ENCODE measurements around the gene MEIOSIN. TPM values are rescaled to one million over a fixed set of nuclear protein-coding genes. Genes with fewer than 3 reads are reported as not detected.

MEIOSIN gene
- total and polyA plus RNA-seq, 2 of the 13 experiments (the other 11 are each of a cell fraction or from before 2014, with no cell fraction given) = not detected

- TF ChIP-seq MTF2 (CRISPR knock-in tag; IDR thresholded peaks at IDR 0.05; ENCODE audit: borderline replicate concordance) = no peak; the same call in 1 of the 2 replicates
- TF ChIP-seq ZBTB20 (CRISPR knock-in tag; IDR thresholded peaks at IDR 0.05; ENCODE audit: borderline replicate concordance, low read depth) = peak; percentile 48; the same call in 1 of the 2 replicates
- no peak for TF ChIP-seq ZNF234 (CRISPR knock-in tag; conservative IDR thresholded peaks at IDR 0.05)
- TF ChIP-seq, protein P1, sequence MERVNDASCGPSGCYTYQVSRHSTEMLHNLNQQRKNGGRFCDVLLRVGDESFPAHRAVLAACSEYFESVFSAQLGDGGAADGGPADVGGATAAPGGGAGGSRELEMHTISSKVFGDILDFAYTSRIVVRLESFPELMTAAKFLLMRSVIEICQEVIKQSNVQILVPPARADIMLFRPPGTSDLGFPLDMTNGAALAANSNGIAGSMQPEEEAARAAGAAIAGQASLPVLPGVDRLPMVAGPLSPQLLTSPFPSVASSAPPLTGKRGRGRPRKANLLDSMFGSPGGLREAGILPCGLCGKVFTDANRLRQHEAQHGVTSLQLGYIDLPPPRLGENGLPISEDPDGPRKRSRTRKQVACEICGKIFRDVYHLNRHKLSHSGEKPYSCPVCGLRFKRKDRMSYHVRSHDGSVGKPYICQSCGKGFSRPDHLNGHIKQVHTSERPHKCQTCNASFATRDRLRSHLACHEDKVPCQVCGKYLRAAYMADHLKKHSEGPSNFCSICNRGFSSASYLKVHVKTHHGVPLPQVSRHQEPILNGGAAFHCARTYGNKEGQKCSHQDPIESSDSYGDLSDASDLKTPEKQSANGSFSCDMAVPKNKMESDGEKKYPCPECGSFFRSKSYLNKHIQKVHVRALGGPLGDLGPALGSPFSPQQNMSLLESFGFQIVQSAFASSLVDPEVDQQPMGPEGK (CRISPR knock-in tag; IDR thresholded peaks at IDR 0.05) = no peak
- TF ChIP-seq, protein P2, sequence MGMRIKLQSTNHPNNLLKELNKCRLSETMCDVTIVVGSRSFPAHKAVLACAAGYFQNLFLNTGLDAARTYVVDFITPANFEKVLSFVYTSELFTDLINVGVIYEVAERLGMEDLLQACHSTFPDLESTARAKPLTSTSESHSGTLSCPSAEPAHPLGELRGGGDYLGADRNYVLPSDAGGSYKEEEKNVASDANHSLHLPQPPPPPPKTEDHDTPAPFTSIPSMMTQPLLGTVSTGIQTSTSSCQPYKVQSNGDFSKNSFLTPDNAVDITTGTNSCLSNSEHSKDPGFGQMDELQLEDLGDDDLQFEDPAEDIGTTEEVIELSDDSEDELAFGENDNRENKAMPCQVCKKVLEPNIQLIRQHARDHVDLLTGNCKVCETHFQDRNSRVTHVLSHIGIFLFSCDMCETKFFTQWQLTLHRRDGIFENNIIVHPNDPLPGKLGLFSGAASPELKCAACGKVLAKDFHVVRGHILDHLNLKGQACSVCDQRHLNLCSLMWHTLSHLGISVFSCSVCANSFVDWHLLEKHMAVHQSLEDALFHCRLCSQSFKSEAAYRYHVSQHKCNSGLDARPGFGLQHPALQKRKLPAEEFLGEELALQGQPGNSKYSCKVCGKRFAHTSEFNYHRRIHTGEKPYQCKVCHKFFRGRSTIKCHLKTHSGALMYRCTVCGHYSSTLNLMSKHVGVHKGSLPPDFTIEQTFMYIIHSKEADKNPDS (CRISPR knock-in tag; IDR thresholded peaks at IDR 0.05) = no peak
- TF ChIP-seq ZSCAN31 (CRISPR knock-in tag; IDR thresholded peaks at IDR 0.05; ENCODE audit: low read depth) = 0 out of 2 replicates have a peak, but pooled peaks have one; percentile 13
- TF ChIP-seq ZNF790 (CRISPR knock-in tag; IDR thresholded peaks at IDR 0.05; ENCODE audit: borderline replicate concordance) = no peak; the same call in 1 of the 2 replicates
- no peak for TF ChIP-seq TAF15 (IDR thresholded peaks at IDR 0.05; ENCODE audit: low read depth, low read length, poor library complexity, severe bottlenecking)
- TF ChIP-seq, protein P3, sequence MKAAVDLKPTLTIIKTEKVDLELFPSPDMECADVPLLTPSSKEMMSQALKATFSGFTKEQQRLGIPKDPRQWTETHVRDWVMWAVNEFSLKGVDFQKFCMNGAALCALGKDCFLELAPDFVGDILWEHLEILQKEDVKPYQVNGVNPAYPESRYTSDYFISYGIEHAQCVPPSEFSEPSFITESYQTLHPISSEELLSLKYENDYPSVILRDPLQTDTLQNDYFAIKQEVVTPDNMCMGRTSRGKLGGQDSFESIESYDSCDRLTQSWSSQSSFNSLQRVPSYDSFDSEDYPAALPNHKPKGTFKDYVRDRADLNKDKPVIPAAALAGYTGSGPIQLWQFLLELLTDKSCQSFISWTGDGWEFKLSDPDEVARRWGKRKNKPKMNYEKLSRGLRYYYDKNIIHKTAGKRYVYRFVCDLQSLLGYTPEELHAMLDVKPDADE (CRISPR knock-in tag; IDR thresholded peaks at IDR 0.05) = no peak; the same call in 1 of the 2 replicates
- TF ChIP-seq KMT2A (CRISPR knock-in tag; IDR thresholded peaks at IDR 0.05) = no peak
- peak; percentile 62 for TF ChIP-seq PHF8 (CRISPR knock-in tag; IDR thresholded peaks at IDR 0.05)
- TF ChIP-seq, protein P4, sequence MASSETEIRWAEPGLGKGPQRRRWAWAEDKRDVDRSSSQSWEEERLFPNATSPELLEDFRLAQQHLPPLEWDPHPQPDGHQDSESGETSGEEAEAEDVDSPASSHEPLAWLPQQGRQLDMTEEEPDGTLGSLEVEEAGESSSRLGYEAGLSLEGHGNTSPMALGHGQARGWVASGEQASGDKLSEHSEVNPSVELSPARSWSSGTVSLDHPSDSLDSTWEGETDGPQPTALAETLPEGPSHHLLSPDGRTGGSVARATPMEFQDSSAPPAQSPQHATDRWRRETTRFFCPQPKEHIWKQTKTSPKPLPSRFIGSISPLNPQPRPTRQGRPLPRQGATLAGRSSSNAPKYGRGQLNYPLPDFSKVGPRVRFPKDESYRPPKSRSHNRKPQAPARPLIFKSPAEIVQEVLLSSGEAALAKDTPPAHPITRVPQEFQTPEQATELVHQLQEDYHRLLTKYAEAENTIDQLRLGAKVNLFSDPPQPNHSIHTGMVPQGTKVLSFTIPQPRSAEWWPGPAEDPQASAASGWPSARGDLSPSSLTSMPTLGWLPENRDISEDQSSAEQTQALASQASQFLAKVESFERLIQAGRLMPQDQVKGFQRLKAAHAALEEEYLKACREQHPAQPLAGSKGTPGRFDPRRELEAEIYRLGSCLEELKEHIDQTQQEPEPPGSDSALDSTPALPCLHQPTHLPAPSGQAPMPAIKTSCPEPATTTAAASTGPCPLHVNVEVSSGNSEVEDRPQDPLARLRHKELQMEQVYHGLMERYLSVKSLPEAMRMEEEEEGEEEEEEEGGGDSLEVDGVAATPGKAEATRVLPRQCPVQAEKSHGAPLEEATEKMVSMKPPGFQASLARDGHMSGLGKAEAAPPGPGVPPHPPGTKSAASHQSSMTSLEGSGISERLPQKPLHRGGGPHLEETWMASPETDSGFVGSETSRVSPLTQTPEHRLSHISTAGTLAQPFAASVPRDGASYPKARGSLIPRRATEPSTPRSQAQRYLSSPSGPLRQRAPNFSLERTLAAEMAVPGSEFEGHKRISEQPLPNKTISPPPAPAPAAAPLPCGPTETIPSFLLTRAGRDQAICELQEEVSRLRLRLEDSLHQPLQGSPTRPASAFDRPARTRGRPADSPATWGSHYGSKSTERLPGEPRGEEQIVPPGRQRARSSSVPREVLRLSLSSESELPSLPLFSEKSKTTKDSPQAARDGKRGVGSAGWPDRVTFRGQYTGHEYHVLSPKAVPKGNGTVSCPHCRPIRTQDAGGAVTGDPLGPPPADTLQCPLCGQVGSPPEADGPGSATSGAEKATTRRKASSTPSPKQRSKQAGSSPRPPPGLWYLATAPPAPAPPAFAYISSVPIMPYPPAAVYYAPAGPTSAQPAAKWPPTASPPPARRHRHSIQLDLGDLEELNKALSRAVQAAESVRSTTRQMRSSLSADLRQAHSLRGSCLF (CRISPR knock-in tag; IDR thresholded peaks at IDR 0.05; ENCODE audit: borderline replicate concordance) = no peak
- peak; percentile 18; the same call in 1 of the 2 replicates for TF ChIP-seq IRF2 (CRISPR knock-in tag; IDR thresholded peaks at IDR 0.05)
- TF ChIP-seq ZZZ3 (CRISPR knock-in tag; IDR thresholded peaks at IDR 0.05; ENCODE audit: borderline replicate concordance) = no peak
- TF ChIP-seq CENPT (CRISPR knock-in tag; IDR thresholded peaks at IDR 0.05; ENCODE audit: low read depth) = no peak
Observed at GRCh38 chr19:45767881-45768654, 34.8 kb downstream of the MEIOSIN start (continued).

All from HepG2 (cell line).